GM12874 (cell line): ENCODE data around the gene SORCS3.

Experiments
- CTCF ChIP-seq: IDR thresholded peaks from 2 replicates; pipeline ENCODE4 v1.5.1; 2011; ENCODE audit warnings: low read depth, mild to moderate bottlenecking, control low read depth, low read length, moderate library complexity; ENCODE audit not compliant: insufficient read depth

The SORCS3 gene

GRCh38 chr10:104892879-104893617 lies 252.0 kb downstream of the SORCS3 start:
- no peak for TF ChIP-seq CTCF

GRCh38 chr10:104893701-104894100 lies 252.6 kb downstream of the SORCS3 start:
- TF ChIP-seq CTCF, result no peak

GRCh38 chr10:104894681-104895080 lies 253.6 kb downstream of the SORCS3 start:
- TF ChIP-seq CTCF, result no peak

GRCh38 chr10:104895541-104895940 lies 254.5 kb downstream of the SORCS3 start:
- TF ChIP-seq CTCF, result no peak

GRCh38 chr10:104895981-104896380 lies 254.9 kb downstream of the SORCS3 start:
- TF ChIP-seq CTCF, result no peak

GRCh38 chr10:104897696-104898095 lies 256.6 kb downstream of the SORCS3 start:
- no peak for TF ChIP-seq CTCF

- TF ChIP-seq CTCF, result no peak
These were observed 258.7 kb downstream of the SORCS3 start for GRCh38 chr10:104899779-104900178.
